Activated CD4-positive, CD25-positive, alpha-beta regulatory T cell treated with anti-CD3 and anti-CD28 coated beads, Interleukin-2, amount 50 U/mL, for 24 hours (primary cell): Measurements from ENCODE around the gene SFXN5.

Experiments
- ATAC-seq, 2 donors: fragments of 150-1000 bp; cut with Tn5 transposase; one replicate each; pipeline ENCODE4 v1.10.0; 2021; ENCODE audit warnings: mild to moderate bottlenecking in 1 of 2, moderate library complexity in 1 of 2

The SFXN5 gene

DNA sequence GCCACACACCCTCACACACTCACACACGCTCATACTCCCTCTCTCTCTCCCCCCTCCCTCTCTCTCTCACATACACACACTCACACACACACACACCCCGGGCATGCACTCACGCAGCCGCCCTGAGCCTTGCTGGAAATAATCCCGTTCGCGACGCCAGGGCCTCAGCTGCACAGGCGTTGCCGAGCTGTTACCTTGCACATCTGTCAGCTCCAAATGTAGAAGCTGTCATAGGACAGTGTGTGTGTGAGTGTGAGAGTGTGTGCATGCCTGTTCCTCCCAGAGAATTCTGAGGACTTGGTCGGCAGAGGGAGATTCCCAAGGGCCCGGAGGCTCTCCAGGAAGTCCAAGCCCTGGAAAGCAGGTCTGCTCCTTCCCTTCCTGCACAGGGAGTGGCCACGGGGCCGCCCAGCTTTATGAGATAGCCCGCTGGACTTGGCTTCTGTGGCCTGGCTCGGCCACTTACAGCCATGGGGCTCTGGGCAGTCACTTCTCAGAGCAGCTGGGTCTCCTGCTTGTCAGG is 175.7 kb downstream of the SFXN5 start:
- ATAC-seq, result no peak

DNA sequence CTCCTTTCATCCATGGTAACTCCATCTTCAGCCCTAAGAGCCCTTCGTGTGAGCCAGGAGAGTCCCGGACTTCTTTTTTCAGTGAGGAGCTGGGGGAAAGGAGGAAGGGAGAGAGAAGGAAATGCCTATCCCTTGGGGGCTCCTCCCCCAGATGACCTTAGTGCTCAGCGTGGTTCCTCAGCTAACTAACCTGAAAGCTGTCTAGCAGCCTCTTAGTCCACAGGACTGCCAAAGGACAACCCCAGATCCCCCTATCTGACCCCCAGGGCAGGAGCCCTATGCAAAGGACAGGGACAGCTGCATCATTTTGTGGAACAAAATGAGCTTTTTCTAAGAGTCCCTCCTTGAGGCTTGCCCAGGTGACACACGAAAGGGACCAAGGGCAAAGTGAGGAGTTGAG is 176.4 kb downstream of the SFXN5 start:
- ATAC-seq, result no peak

DNA sequence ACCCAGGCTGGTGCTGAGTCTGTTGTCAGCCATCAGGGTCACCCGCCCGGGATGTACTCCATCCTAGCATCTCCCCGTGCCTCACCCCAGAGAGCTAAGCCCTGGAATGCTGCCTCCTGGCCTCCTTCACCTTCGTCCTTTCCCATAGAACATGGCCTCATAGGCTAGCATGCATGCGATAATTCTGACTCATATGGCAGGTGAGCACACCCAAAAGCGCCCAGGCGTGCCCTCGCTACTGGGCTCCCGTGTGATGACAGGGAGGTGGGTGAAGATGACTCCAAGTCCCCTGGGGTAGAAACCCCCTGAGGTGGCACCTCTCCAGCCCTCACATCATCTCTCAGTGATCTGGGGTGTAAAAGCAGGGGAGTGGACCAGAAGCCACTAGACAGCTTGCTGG is 177.0 kb downstream of the SFXN5 start:
- ATAC-seq, result no peak

DNA sequence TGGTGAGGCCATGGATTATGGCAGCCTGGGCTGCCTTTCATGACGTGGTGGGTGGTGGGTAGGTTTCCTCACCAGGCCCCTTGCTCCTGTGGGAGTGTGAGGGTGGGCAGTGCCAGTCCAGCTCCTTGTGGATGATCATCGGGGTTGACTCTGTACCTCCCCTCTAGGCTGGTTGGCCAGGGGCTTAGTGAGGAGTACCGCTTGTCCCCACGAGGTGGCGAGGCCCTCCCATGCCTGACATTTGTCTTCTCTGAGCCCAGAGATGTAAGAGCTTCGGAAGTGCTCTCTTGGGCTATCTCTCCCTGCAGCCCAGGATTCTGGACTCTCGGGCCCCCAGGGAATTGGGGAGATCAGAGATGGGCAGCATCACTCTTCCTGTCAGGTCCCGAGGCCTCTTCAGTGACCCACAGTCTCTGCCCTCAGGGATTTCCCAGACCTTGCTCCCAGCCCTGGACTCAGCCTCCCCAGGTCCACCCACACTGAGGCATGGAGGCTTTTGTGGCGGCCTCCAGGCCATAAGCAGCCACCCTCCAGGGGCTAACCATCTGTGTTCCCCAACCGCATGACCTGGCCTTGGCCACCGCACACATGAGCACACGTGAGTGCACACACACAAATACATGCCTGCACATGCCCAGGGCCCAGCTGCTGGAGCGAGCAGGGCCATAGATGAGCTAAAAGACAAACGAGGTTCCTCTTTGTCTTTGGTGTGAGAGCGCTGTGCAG is 177.8 kb downstream of the SFXN5 start:
- peak; percentile 50 to 62 for ATAC-seq

DNA sequence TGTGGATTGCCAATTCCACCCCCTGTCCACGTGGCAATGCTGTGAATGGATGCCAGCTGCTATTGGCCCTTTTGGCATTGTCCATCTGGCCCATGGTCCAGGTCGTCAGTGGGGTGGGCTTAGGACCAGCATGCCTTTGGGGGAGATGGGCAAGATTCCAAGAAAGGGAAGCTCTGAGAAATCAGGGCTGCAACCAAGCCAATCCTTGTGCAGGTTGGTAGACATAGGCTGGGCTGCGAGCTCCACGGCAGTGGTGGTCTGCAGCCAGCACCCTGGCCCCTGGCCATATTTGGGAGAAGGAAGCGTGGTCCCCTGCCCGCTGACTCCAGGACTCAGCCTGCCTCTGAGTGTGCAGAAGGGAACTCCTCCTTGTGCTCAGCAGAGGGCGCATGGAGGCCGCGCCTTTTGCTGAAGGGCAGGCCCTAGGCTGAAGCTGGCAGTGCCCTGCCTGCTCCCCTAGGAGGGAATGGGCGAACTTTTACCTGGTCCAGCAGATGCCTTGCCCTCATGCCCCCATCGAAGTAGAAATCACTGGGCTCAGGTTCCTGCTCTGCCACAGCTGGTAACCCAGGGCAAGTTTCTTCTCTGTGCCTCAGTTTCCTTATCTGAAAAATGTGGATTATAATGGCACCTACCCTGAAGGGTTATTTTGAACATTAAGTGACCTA is 178.9 kb downstream of the SFXN5 start:
- ATAC-seq, result peak; percentile 79 to 85
